HT-29 (cell line): ENCODE data around the gene HSD17B12. TPM values are rescaled to one million over a fixed set of nuclear protein-coding genes. Genes with fewer than 3 reads are reported as not detected.

Source experiments
- small RNA-seq: library from RNA; depleted of rRNA; stranded (forward); fragments of <200 nt; gene quantifications from one replicate; pipeline ENCODE3, GENCODE V24; 2014
- total RNA-seq: library from RNA; depleted of rRNA; stranded (reverse); fragments of >200 nt; shearing (Covaris generic); gene quantifications from 2 replicates; pipeline ENCODE4 v1.2.3, GENCODE V29; 2014; rRNA removed

The HSD17B12 gene
- total RNA-seq, 1 experiment from 2014 or later: 119 TPM

Small RNAs within 50 kb of the gene (small RNA-seq; reads per million reads assigned to genes)
- gene PHBP2 (not detected), gene RPL23AP63 (not detected)

Other genes starting within 250 kb of the HSD17B12 start
- 34.9 and 36.1 TPM in 2 replicates for gene ALKBH3, start 200.1 kb downstream of the HSD17B12 start, total RNA-seq